IMR-90 (cell line): ENCODE measurements around the gene DSCAM. TPM values are rescaled to one million over a fixed set of nuclear protein-coding genes. Genes with fewer than 3 reads are reported as not detected.

Source experiments
- ATAC-seq: fragments of 200-7000 bp; cut with Tn5 transposase; 2 replicates; pipeline ENCODE4 v1.9.1; 2020; ENCODE audit warnings: low read depth, mild to moderate bottlenecking, moderate library complexity
- BruUV-seq: library from RNA; stranded (reverse); fragments of 400-500 nt; replicated peaks from 2 replicates; lab custom pipeline; 2021; lab: Mats Ljungman, UMichigan
- CTCF ChIA-PET: fragments of 300-600 bp; formaldehyde crosslinking; extraction: SDS; loops from one replicate; lab custom pipeline; 2021; ENCODE audit warnings: antibody characterized with exemption; lab: Yijun Ruan, JAX
- POLR2A ChIA-PET: fragments of 300-600 bp; sonication (Branson Sonifier 250); formaldehyde crosslinking; loops from one replicate; lab custom pipeline; 2022; ENCODE audit warnings: antibody characterized with exemption; ENCODE audit not compliant: unreplicated experiment; lab: Charles Lee
- DNase-seq: peaks from one replicate; pipeline ENCODE4 v3.0.0; 2013
- H2AFZ ChIP-seq: replicated peaks from 2 replicates; pipeline ENCODE3; 2013; ENCODE audit warnings: low read length, mild to moderate bottlenecking; ENCODE audit not compliant: poor library complexity
- H2AK5ac ChIP-seq: 2 replicates; pipeline ENCODE4 v1.6.1; 2013; ENCODE audit warnings: low read depth, low read length, inconsistent platforms
- H2AK9ac ChIP-seq: replicated peaks from 2 replicates; pipeline ENCODE3; 2013; ENCODE audit warnings: mild to moderate bottlenecking, low read depth, low read length, moderate library complexity; ENCODE audit not compliant: poor library complexity
- H2BK120ac ChIP-seq: 2 replicates; pipeline ENCODE4 v1.6.1; 2013; ENCODE audit warnings: low read depth, low read length, inconsistent platforms
- H2BK15ac ChIP-seq: 3 replicates; pipeline ENCODE4 v1.6.1; 2013; ENCODE audit warnings: low read depth, low read length, inconsistent platforms
- H2BK20ac ChIP-seq: 2 replicates; pipeline ENCODE4 v1.6.1; 2013; ENCODE audit warnings: low read depth, mild to moderate bottlenecking, inconsistent platforms, low read length, moderate library complexity
- H2BK5ac ChIP-seq: 2 replicates; pipeline ENCODE4 v1.6.1; 2013; ENCODE audit warnings: mild to moderate bottlenecking, low read depth, low read length, inconsistent platforms; ENCODE audit not compliant: poor library complexity, severe bottlenecking
- H3K14ac ChIP-seq: replicated peaks from 2 replicates; pipeline ENCODE4 v1.6.1; 2013; ENCODE audit warnings: low read depth, low read length, inconsistent platforms
- H3K18ac ChIP-seq: 2 replicates; pipeline ENCODE4 v1.6.1; 2013; ENCODE audit warnings: low read depth, low read length, control low read depth
- H3K23ac ChIP-seq: 2 replicates; pipeline ENCODE4 v1.6.1; 2013; ENCODE audit warnings: low read depth, low read length, inconsistent platforms
- H3K27ac ChIP-seq: 2 replicates; pipeline ENCODE4 v1.5.1; 2013; ENCODE audit warnings: mild to moderate bottlenecking, control low read depth, low read length; ENCODE audit not compliant: insufficient read depth
- H3K27me3 ChIP-seq: 2 replicates; pipeline ENCODE4 v1.6.1; 2013; ENCODE audit warnings: low read length; ENCODE audit not compliant: control insufficient read depth, insufficient read depth
- H3K36me3 ChIP-seq: 2 replicates; pipeline ENCODE4 v1.6.1; 2013; ENCODE audit warnings: low read length, mixed read lengths; ENCODE audit not compliant: control insufficient read depth, insufficient read depth
- H3K4ac ChIP-seq: 2 replicates; pipeline ENCODE4 v1.6.1; 2013; ENCODE audit warnings: low read depth, low read length, inconsistent platforms
- H3K4me1 ChIP-seq: 2 replicates; pipeline ENCODE4 v1.6.1; 2013; ENCODE audit warnings: low read length, mixed read lengths; ENCODE audit not compliant: control insufficient read depth, insufficient read depth
- H3K4me2 ChIP-seq: 2 replicates; pipeline ENCODE4 v1.6.1; 2013; ENCODE audit warnings: low read depth, mild to moderate bottlenecking, control low read depth, low read length, moderate library complexity
- H3K4me3 ChIP-seq: 2 replicates; pipeline ENCODE4 v1.5.1; 2013; ENCODE audit warnings: low read depth, mild to moderate bottlenecking, control low read depth, low read length, moderate library complexity; ENCODE audit not compliant: insufficient read depth
- H3K56ac ChIP-seq: 2 replicates; pipeline ENCODE4 v1.6.1; 2013; ENCODE audit warnings: low read length, inconsistent platforms; ENCODE audit not compliant: insufficient read depth; ENCODE audit errors: extremely low read depth
- H3K79me1 ChIP-seq, 2 experiments: 2 replicates each; pipeline ENCODE4 v1.6.1; 2013; ENCODE audit warnings: low read length in 2 of 2, inconsistent platforms in 1 of 2, low read depth in 1 of 2
- H3K9ac ChIP-seq: 2 replicates; pipeline ENCODE4 v1.6.1; 2013; ENCODE audit warnings: low read depth, low read length, control low read depth
- H3K9me1 ChIP-seq: 2 replicates; pipeline ENCODE4 v1.6.1; 2013; ENCODE audit warnings: low read length, inconsistent platforms; ENCODE audit not compliant: insufficient read depth
- H3K9me3 ChIP-seq: 2 replicates; pipeline ENCODE4 v1.6.1; 2013; ENCODE audit warnings: low read length; ENCODE audit not compliant: control insufficient read depth, insufficient read depth
- H4K20me1 ChIP-seq: 2 replicates; pipeline ENCODE4 v1.6.1; 2013; ENCODE audit warnings: low read length, inconsistent platforms; ENCODE audit not compliant: insufficient read depth
- H4K5ac ChIP-seq: 2 replicates; pipeline ENCODE4 v1.6.1; 2013; ENCODE audit warnings: mild to moderate bottlenecking, low read depth, low read length, control low read depth
- H4K8ac ChIP-seq, 2 experiments: 2 replicates each; pipeline ENCODE4 v1.6.1; 2013; ENCODE audit warnings: low read depth in 2 of 2, low read length in 2 of 2, control low read depth in 1 of 2, inconsistent platforms in 1 of 2
- H4K91ac ChIP-seq: 2 replicates; pipeline ENCODE4 v1.6.1; 2013; ENCODE audit warnings: low read depth, low read length, inconsistent platforms; ENCODE audit not compliant: insufficient read depth
- BHLHE40 ChIP-seq: fragments of 150-350 bp; IDR thresholded peaks from 2 replicates; pipeline ENCODE4 v1.6.1; 2016; ENCODE audit warnings: mild to moderate bottlenecking, low read depth, low read length
- CEBPB ChIP-seq: IDR thresholded peaks from 2 replicates; pipeline ENCODE4 v1.6.1; 2012; ENCODE audit warnings: low read depth, low read length, improper control_type of control experiment
- CHD1 ChIP-seq: IDR thresholded peaks from 2 replicates; pipeline ENCODE4 v1.6.1; 2012; ENCODE audit warnings: low read depth, low read length, improper control_type of control experiment
- ELK1 ChIP-seq: fragments of 150-350 bp; IDR thresholded peaks from 2 replicates; pipeline ENCODE4 v1.6.1; 2016; ENCODE audit warnings: low read depth, mild to moderate bottlenecking, low read length, moderate library complexity, borderline replicate concordance
- FOS ChIP-seq: fragments of 150-350 bp; IDR thresholded peaks from 2 replicates; pipeline ENCODE4 v1.6.1; 2016; ENCODE audit warnings: low read depth, low read length
- MAZ ChIP-seq: IDR thresholded peaks from 2 replicates; pipeline ENCODE4 v1.6.1; 2012; ENCODE audit warnings: low read depth, mild to moderate bottlenecking, low read length, improper control_type of control experiment, moderate library complexity, borderline replicate concordance
- MXI1 ChIP-seq: IDR thresholded peaks from 2 replicates; pipeline ENCODE4 v1.6.1; 2012; ENCODE audit warnings: low read depth, mild to moderate bottlenecking, low read length, moderate library complexity, borderline replicate concordance
- NFE2L2 ChIP-seq: fragments of 150-350 bp; IDR thresholded peaks from 2 replicates; pipeline ENCODE4 v1.6.1; 2016; ENCODE audit warnings: low read depth, mild to moderate bottlenecking, low read length
- POLR2A ChIP-seq: IDR thresholded peaks from 2 replicates; pipeline ENCODE4 v1.6.1; 2012; ENCODE audit warnings: mild to moderate bottlenecking, low read depth, low read length
- RAD21 ChIP-seq: IDR thresholded peaks from 2 replicates; pipeline ENCODE4 v1.6.1; 2012; ENCODE audit warnings: low read length, improper control_type of control experiment
- RCOR1 ChIP-seq: IDR thresholded peaks from 2 replicates; pipeline ENCODE4 v1.6.1; 2012; ENCODE audit warnings: mild to moderate bottlenecking, low read length, improper control_type of control experiment; ENCODE audit not compliant: insufficient replicate concordance
- RFX5 ChIP-seq: IDR thresholded peaks from 2 replicates; pipeline ENCODE4 v1.8.0; 2012; ENCODE audit warnings: low read depth, mild to moderate bottlenecking, low read length, moderate library complexity
- USF2 ChIP-seq: fragments of 150-350 bp; IDR thresholded peaks from 2 replicates; pipeline ENCODE4 v1.6.1; 2017; ENCODE audit warnings: mild to moderate bottlenecking, antibody characterized with exemption, low read length, low read depth
- WGBS, 2 experiments: methylation state at CpG; one replicate each; pipeline versions ENCODE4 v1.1.5 to v1.1.7; 2013; ENCODE audit warnings: missing lambda C conversion rate in 2 of 2; ENCODE audit not compliant: insufficient read length in 1 of 2; ENCODE audit errors: extremely low coverage in 2 of 2; 5-methylcytosine and 5-hydroxymethylcytosine counted together
- dilution Hi-C: fragments of 300-500 bp; cut with HindIII; formaldehyde crosslinking; loops from one replicate; pipeline ENCODE4 v1.14.3; 2018; ENCODE audit warnings: low sequenced_read_pairs; ENCODE audit not compliant: unreplicated experiment
- in situ Hi-C: fragments of 300-500 bp; cut with MboI; formaldehyde crosslinking; loops from 3 replicates; pipeline ENCODE4 v1.14.3; 2019; ENCODE audit warnings: low sequenced_read_pairs, inconsistent platforms, mixed read lengths
- intact Hi-C: fragments of 100-400 bp; cut with micrococcal nuclease; formaldehyde crosslinking; loops from 2 replicates; pipeline ENCODE4 v1.10.0; 2022
- polyA plus RNA-seq, 3 experiments: library from polyadenylated mRNA; depleted of rRNA; stranded (reverse); fragments of >200 nt; gene quantifications; 2 replicates each; pipeline ENCODE4 v1.2.3, GENCODE V29; 2012; ENCODE audit warnings: low replicate concordance in 1 of 3
- total RNA-seq: library from RNA; depleted of rRNA; stranded (reverse); fragments of >200 nt; gene quantifications from 2 replicates; pipeline ENCODE4 v1.2.3, GENCODE V29; 2012

The DSCAM gene
- total and polyA plus RNA-seq, 2 of the 4 experiments (the other 2 are of a cell fraction), result under 0.01 to 0.02 TPM

- Histone ChIP-seq H3K4me1 (no peaks in the 10 kb centered on the region), H3K27ac (no peak overlapping the region), H3K79me1 (no peaks in the 10 kb centered on the region), H2AK5ac (no peak overlapping the region), H3K27me3 (no peaks in the 10 kb centered on the region), H4K8ac (no peak overlapping the region), H2BK20ac (no peak overlapping the region), H4K5ac (no peak overlapping the region), H3K9me3 (peaks cover 31% of the 10 kb centered on the region; the same call in 1 of the 2 replicates), H3K23ac (no peak overlapping the region), H3K4me3 (no peak overlapping the region), H4K91ac (no peak overlapping the region), H2AFZ (no peak overlapping the region), H3K4ac (no peak overlapping the region), H3K36me3 (no peaks in the 10 kb centered on the region), H4K20me1 (no peaks in the 10 kb centered on the region), H3K18ac (no peak overlapping the region), H2BK120ac (no peak overlapping the region), H3K4me2 (no peak overlapping the region), H2AK9ac (no peak overlapping the region), H2BK5ac (no peak overlapping the region), H3K56ac (no peak overlapping the region), H3K9ac (no peak overlapping the region), H3K9me1 (no peaks in the 10 kb centered on the region), H2BK15ac (no peak overlapping the region), H3K14ac (no peak overlapping the region)
- ChIA-PET POLR2A (no interaction called here), CTCF (no interaction called here)
- intact Hi-C loops, result no loop called here
- no TSS peak for BruUV-seq
- dilution Hi-C loops, result no loop called here
- in situ Hi-C loops, result no loop called here
- whole genome bisulfite sequencing, 2 experiments, result 33% methylated on average over 1 of the region's 1 CpG; no CpG with 5 or more reads in 1 of the 2 experiments
- ATAC-seq (no peak), DNase-seq (no peak)
- no peak for TF ChIP-seq RAD21
- no peak for TF ChIP-seq RCOR1
- TF ChIP-seq RFX5, result no peak
- no peak for TF ChIP-seq CEBPB
- no peak for TF ChIP-seq CHD1
- no peak for TF ChIP-seq MXI1
- no peak for TF ChIP-seq USF2
- TF ChIP-seq POLR2A, result no peak
- no peak for TF ChIP-seq NFE2L2
- no peak for TF ChIP-seq FOS
- no peak for TF ChIP-seq ELK1
- no peak for TF ChIP-seq MAZ
- TF ChIP-seq BHLHE40, result no peak
Measured at GRCh38 chr21:40850071-40850470, 3.1 kb upstream of the DSCAM start.
